ENCODE measurements around the gene ALPP.
"Not testable (repeated sequence)": the region's sequence is repeated elsewhere in the genome, so short reads cannot be mapped to it uniquely, and the experiment has no call there.

ALPP gene

GRCh38 chr2:232406556-232407310, 28.2 kb downstream of the ALPP start, which contains the start of gene ALPG:
ALPG (plus strand) TSS chr2:232406844; CDS start chr2:232406895, 51 bp downstream.
- no peak for DNase-seq (ENCODE audit: low read depth, low spot score)

GRCh38 chr2:232407428-232408150, 29.0 kb downstream of the ALPP start:
- not testable (repeated sequence) for DNase-seq (ENCODE audit: low read depth, low spot score)

- DNase-seq (ENCODE audit: low read depth, low spot score): not testable (repeated sequence)
Measured at GRCh38 chr2:232408269-232408668, 29.7 kb downstream of the ALPP start.

GRCh38 chr2:232409617-232410016, 31.1 kb downstream of the ALPP start:
- DNase-seq (ENCODE audit: low read depth, low spot score): not testable (repeated sequence)

- DNase-seq (ENCODE audit: low read depth, low spot score): no peak
Measured at GRCh38 chr2:232410238-232410900, 31.8 kb downstream of the ALPP start.

GRCh38 chr2:232411901-232412629, 33.5 kb downstream of the ALPP start:
- no peak for DNase-seq (ENCODE audit: low read depth, low spot score)

GRCh38 chr2:232412986-232413385, 34.4 kb downstream of the ALPP start:
- no peak for DNase-seq (ENCODE audit: low read depth, low spot score)

- DNase-seq (ENCODE audit: low read depth, low spot score): no peak
Measured at GRCh38 chr2:232415138-232415690, 36.7 kb downstream of the ALPP start.

GRCh38 chr2:232415736-232416520, 37.4 kb downstream of the ALPP start:
- no peak for DNase-seq (ENCODE audit: low read depth, low spot score)

GRCh38 chr2:232416521-232417470, 38.2 kb downstream of the ALPP start:
- no peak for DNase-seq (ENCODE audit: low read depth, low spot score)

- DNase-seq (ENCODE audit: low read depth, low spot score): no peak
Measured at GRCh38 chr2:232417489-232417888, 38.9 kb downstream of the ALPP start.

- no peak for DNase-seq (ENCODE audit: low read depth, low spot score)
Measured at GRCh38 chr2:232418056-232418455, 39.5 kb downstream of the ALPP start.

GRCh38 chr2:232418466-232419244, 40.1 kb downstream of the ALPP start:
- DNase-seq (ENCODE audit: low read depth, low spot score): no peak

- no peak for DNase-seq (ENCODE audit: low read depth, low spot score)
Measured at GRCh38 chr2:232419245-232420072, 40.9 kb downstream of the ALPP start.

- DNase-seq (ENCODE audit: low read depth, low spot score): no peak
Measured at GRCh38 chr2:232420073-232420454, 41.5 kb downstream of the ALPP start.

GRCh38 chr2:232420463-232421188, 42.1 kb downstream of the ALPP start:
- no peak for DNase-seq (ENCODE audit: low read depth, low spot score)

GRCh38 chr2:232421189-232421785, 42.7 kb downstream of the ALPP start:
- no peak for DNase-seq (ENCODE audit: low read depth, low spot score)

Data from activated CD4-positive, CD25-positive, alpha-beta regulatory T cell treated with anti-CD3 and anti-CD28 coated beads, Interleukin-2, amount 50 U/mL, for 16 hours (primary cell).